H7 (cell line): Measurements from ENCODE around the gene WRNIP1. TPM values are rescaled to one million over a fixed set of nuclear protein-coding genes. Genes with fewer than 3 reads are reported as not detected.

Source experiments
- DNase-seq: peaks from one replicate; pipeline ENCODE4 v3.0.0; 2012
- H3K27me3 ChIP-seq: 2 replicates; pipeline ENCODE4 v1.6.0; 2011; ENCODE audit warnings: mild to moderate bottlenecking, low read length; ENCODE audit not compliant: control insufficient read depth, insufficient read depth
- H3K36me3 ChIP-seq: replicated peaks from 2 replicates; pipeline ENCODE4 v1.5.1; 2011; ENCODE audit warnings: low read length; ENCODE audit not compliant: control insufficient read depth, insufficient read depth
- H3K4me3 ChIP-seq: 2 replicates; pipeline ENCODE4 v1.5.1; 2011; ENCODE audit warnings: low read depth, mild to moderate bottlenecking, control low read depth, low read length, moderate library complexity; ENCODE audit not compliant: insufficient read depth
- total RNA-seq: library from RNA; depleted of rRNA; stranded (reverse); fragments of >200 nt; shearing (Covaris generic); gene quantifications from 2 replicates; pipeline ENCODE4 v1.2.3, GENCODE V29; 2014

The WRNIP1 gene
- total RNA-seq, 1 experiment from 2014 or later = 50.5 TPM

DNA sequence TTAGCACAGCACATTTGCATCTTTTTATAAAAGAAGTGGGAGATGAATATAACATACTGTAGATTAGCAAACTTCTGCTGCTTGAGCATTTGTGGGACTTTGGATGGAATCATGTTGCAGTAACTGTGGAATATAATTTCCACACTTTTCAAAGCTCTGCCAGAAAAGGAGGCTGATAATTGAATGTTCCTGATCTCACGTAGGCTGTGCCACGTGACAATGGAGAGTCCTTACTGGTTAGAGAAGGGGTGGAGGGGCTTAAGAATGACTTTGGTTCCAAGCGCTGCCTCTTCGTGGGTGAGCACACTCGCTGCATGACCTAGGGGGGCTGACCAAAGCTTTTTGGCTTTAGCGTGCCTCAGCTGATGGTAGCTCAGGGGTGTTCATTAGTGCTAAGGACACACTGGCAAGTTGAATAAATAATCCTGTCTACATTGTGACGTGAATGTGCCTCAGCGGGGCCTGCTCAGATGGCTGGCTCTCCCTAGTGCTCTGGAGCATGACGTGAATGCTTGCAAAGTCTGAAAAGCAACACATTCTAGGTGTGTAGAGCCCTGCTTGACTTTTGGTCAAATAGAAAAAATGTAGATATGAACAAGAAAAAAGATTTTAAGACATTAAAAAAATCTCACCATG lies 15.0 kb downstream of the WRNIP1 start:
- Histone ChIP-seq H3K27me3 (no peaks in the 10 kb centered on the region), H3K36me3 (peaks cover 12% of the 10 kb centered on the region), H3K4me3 (no peak overlapping the region)
- no peak for DNase-seq

DNA sequence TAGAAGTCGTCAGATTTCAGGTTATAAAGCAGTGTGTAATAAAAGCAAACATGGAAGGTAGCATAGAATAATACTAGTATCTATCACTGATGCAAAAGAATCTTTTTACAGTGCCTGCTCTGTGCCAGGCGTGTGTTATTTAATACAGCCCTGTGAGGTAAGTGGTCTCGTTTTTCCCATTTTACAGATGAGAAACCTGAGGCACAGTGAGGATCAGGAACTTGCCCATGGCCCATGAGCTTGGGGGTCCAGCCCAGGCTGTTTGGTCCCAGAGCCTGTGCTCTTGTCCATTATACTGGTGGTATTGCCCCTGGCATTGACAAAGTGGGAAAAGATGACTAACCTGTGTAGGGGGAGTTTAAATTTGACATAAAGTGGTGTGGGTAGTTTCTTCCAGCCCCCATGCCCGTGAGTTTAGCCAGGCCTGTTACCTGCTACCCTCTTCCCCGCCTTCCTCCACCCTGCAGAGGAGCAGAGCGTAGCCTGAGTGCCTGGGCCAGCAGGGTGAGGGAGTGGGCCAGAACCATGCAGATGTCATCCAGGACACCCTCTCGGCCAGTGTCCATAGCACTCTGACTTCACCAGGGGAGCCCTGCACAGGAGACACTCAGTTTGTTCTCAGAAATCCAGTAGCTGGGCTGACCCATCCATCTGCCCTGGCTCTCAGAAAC lies 16.6 kb downstream of the WRNIP1 start:
- H3K27me3 ChIP-seq = no peaks in the 10 kb centered on the region
- no peak for DNase-seq
- H3K36me3 ChIP-seq = peaks cover 11% of the 10 kb centered on the region
- no peak overlapping the region for H3K4me3 ChIP-seq

DNA sequence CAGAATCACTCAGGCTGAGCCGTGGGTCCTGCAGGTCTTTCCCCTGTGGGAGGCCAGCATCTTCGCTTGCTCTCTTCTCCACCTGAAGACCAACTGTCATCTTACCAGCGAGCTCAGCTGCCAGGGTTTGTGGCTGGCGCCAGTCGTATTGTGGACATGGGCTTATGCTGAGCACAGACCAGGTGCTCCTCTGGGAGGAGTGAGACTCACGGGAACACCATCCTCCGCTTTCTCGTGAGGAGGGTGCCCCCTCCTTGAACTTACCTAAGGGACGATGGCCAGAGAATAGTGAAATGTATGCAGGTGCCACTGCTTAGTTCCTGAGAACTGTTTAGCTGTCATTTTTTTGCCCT lies 17.1 kb downstream of the WRNIP1 start:
- Histone ChIP-seq H3K27me3 (no peaks in the 10 kb centered on the region), H3K4me3 (no peak overlapping the region), H3K36me3 (peaks cover 11% of the 10 kb centered on the region)
- no peak for DNase-seq

DNA sequence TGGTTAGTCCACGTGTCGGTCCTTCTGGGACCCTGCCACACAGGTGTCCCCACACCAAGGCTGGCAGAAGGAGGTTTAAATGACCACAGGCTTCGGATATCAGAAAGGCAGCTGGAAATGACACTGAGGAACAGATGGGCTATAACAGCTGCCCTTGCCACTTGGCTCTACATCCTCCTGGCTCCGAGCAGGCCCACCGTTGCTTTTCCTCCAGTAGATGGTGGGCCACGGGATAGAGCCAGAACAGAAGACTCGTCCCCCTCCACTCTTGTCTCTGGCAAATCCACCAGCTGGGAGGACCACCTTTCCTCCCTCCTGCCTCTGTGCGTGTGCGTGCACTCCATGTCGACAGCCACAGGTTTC lies 17.6 kb downstream of the WRNIP1 start:
- H3K27me3 ChIP-seq = no peaks in the 10 kb centered on the region
- DNase-seq = no peak
- no peak overlapping the region for H3K4me3 ChIP-seq
- peaks cover 11% of the 10 kb centered on the region for H3K36me3 ChIP-seq

DNA sequence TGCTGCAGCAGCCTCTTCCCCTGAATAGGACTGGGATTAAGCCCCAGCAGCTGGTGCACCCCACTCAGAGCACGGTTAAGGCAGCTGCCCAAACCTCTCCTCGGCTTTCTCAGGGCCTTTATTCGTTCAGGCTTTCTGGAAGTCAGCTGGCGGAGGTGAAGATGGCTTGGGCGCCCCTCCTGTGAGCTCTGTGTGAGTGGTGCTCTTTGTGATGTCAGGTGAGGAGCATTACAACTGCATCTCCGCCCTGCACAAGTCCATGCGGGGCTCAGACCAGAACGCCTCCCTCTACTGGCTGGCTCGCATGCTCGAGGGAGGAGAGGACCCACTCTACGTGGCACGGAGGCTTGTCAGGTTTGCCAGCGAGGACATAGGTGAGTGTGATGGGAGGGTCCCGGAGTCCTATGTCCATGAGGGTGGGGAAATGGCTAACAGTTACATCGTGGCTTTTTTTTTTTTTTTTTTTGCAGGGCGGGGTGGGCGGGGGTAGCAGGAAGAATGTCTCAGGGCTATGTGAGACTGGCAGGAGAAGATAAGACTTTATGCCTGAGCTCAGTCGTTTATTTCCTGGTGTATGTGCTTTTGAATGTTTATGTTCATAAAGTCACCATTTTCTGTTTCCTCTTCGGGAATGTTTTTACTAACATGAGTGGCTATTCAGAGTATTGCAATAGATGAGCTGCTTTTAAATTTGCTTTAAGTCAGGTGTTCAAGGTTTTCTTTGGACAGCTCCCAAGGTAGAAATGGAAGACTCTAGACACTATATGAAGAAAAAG lies 18.2 kb downstream of the WRNIP1 start:
- DNase-seq = peak; percentile 71
- Histone ChIP-seq H3K36me3 (peaks cover 11% of the 10 kb centered on the region), H3K4me3 (no peak overlapping the region), H3K27me3 (no peaks in the 10 kb centered on the region)

DNA sequence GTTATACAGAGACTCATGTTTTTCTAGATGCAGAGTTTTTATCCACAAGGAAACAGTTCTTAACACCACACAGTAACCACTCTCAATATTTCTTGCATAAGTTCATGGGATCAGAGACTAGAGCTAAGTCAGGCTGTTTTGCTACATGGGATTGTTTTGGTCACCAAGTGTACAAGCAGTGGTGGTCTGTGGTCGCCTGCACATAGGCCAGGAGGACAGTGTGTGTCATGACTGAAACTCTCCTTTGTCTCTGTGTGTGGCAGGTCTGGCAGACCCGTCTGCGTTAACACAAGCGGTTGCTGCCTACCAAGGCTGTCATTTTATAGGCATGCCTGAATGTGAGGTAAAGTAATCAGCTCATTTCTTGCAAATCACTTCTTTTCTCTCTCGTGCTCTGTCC lies 18.9 kb downstream of the WRNIP1 start:
- DNase-seq = no peak
- no peaks in the 10 kb centered on the region for H3K27me3 ChIP-seq
- H3K36me3 ChIP-seq = peaks cover 9% of the 10 kb centered on the region
- no peak overlapping the region for H3K4me3 ChIP-seq

DNA sequence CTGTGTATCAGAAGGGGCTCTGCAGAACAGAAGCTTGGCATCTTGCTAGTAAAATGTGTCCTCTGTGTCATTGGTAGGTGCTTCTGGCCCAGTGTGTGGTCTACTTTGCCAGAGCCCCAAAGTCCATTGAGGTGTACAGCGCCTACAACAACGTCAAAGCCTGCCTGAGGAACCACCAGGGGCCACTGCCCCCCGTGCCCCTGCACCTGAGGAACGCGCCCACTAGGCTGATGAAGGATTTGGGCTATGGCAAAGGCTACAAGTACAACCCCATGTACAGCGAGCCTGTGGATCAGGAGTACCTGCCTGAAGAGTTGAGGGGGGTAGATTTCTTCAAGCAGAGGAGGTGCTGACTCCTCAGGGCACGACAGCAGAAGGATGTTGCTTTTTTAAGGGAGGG lies 19.7 kb downstream of the WRNIP1 start:
- H3K36me3 ChIP-seq = peaks cover 6% of the 10 kb centered on the region
- no peak overlapping the region for H3K4me3 ChIP-seq
- DNase-seq = no peak
- H3K27me3 ChIP-seq = no peaks in the 10 kb centered on the region

DNA sequence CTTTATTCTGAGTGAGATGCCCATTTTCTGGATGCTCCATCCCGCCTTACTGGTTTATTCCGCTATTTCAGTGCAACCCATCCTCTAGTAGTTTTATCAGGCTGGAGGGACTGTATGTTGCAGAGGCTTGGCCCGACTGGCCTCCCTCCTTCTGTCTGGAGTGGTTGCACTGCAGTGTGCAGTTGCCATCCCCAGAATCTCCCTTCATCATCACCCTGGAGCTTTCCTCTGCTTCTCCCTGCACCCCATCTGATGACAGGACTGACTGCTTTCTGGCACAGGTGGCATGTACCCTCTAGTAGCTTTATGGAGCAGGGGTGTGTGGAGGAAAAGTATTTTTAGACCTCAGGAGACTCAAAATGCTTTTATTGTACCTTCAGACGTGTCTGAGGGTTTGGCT lies 21.1 kb downstream of the WRNIP1 start:
- no peaks in the 10 kb centered on the region for H3K27me3 ChIP-seq
- H3K4me3 ChIP-seq = no peak overlapping the region
- no peak for DNase-seq
- H3K36me3 ChIP-seq = peaks cover 4% of the 10 kb centered on the region

DNA sequence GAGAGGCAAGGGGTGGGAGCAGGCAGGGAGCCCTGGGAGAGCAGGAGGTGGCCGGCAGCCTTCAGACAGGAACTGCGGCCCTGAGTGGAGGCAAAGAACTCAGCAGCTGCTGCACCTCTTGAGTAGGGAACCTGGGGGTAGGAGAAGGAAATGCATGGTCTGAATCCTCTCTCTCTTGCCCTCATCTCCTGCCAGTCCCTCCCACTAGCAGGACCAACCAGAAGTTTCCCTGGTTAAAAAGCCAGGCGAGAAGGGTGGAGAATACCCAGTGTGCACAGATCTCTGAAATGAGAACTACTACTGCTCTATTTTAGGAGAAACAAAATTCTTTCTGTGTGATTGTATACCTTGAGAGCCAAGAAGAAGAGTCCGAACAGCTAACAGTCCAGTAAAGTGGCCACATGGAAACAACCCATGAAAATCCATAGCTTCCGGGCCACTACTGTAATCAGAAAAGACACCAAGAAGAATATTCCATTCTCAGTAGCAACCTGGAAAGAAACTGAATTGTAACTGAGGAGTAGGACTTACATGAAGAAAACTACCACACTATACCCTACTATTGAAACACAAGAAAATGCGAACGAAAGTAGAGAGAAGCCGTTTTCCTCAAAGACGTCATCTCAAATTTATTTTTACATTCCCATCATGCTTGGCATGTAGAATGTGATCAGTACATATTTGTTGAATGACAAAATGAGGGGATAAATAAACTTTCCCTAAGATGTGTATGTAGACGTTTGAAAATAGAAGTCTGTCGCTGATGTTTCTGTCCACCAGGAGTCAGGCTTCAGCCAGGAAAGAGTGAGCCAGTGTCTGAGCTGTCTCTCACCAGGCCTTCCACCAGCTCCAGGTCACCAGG lies 25.6 kb downstream of the WRNIP1 start:
- no peaks in the 10 kb centered on the region for H3K36me3 ChIP-seq
- peak; percentile 87 for DNase-seq
- no peaks in the 10 kb centered on the region for H3K27me3 ChIP-seq
- no peak overlapping the region for H3K4me3 ChIP-seq

DNA sequence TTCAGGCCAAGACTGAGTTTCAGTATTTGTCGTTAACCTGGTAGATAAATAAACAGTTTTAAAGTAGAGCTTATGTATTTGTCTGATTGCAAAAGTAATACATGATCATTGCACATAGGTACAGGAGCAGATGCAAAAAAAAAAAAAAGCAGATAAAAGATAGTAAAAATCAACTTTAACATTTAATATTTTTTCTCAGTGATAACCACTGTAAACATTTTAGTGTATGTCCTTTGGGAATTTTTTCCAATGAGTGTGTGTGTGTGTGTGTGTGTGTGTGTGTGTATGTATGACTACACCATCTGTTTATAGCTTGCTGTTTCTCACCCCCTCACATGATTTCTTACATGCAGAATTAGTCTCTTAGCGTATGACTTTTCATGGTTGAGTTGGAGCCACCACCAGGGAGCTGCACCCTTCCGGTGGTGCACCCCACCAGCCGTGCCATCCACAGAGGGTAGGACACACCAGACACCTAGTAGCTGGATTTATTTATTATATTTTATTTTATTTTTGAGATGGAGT lies 26.3 kb downstream of the WRNIP1 start:
- Histone ChIP-seq H3K4me3 (no peak overlapping the region), H3K36me3 (no peaks in the 10 kb centered on the region), H3K27me3 (no peaks in the 10 kb centered on the region)
- no peak for DNase-seq

DNA sequence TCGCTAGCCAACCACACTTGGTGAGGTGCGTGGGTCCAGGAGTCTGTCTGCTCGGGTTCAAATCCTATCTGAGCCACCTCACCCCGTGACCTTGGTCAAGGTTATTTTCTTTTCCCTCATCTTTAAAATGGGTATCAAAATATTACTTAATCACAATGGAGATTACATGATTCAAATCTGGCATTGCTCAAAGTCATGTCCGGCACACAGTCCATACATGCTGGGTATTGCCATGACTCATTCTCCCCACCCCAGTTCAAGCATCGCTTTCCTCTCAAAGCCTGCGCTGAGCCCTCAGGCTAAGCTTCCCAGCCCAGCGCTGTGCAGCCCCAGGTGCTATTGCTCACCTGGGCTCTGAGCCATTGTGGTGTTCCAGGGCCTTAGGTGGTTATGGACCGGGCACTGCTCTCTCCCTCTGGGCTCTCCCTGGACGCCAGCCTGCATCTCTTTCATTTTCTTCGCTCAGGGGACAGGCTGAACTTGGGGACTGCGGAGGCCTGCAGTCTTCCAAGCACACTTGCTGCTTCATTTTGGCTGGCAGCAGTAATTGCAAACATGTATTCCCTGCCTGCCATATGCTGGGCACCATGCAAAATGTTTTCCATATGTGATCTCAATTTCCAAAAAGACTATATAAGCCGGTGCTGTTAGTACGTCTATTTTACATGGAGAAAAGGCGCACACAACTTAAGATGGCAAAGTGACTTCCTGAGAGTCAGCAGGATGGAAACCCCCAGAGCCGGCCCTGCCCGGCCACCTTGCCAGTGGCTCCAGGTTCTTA lies 27.3 kb downstream of the WRNIP1 start:
- no peak for DNase-seq
- Histone ChIP-seq H3K4me3 (no peak overlapping the region), H3K36me3 (no peaks in the 10 kb centered on the region), H3K27me3 (no peaks in the 10 kb centered on the region)

DNA sequence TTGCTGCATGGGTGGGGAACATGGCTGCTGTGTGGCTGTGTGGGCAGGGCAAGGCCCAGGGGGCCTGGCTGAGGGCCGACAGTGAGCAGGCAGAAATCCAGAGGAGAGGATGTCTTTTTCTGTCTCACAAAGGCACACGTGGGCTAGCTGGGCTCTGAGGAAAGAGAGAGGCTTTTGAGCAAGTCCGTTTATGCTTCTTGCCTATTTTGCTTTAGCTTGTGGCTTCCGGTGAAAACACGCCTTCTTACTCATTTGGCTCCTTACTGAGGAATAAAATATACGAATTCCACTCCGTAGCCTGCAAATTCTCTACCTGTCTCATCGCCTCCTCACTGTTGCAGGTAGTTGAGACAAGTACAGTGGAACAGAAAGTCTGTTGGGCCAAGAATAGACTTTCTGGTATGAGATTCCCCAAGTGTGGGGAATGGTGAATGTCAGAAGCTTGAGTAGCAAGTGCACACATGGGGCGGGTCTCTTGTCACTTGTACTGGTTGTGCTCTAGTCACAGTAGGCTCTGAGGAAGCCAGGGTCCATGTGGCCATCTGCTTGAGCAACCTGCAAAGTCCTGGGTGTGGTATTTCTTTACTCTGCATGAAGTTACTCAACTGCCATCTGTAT lies 28.4 kb downstream of the WRNIP1 start:
- H3K36me3 ChIP-seq = no peaks in the 10 kb centered on the region
- H3K4me3 ChIP-seq = no peak overlapping the region
- no peak for DNase-seq
- H3K27me3 ChIP-seq = no peaks in the 10 kb centered on the region

DNA sequence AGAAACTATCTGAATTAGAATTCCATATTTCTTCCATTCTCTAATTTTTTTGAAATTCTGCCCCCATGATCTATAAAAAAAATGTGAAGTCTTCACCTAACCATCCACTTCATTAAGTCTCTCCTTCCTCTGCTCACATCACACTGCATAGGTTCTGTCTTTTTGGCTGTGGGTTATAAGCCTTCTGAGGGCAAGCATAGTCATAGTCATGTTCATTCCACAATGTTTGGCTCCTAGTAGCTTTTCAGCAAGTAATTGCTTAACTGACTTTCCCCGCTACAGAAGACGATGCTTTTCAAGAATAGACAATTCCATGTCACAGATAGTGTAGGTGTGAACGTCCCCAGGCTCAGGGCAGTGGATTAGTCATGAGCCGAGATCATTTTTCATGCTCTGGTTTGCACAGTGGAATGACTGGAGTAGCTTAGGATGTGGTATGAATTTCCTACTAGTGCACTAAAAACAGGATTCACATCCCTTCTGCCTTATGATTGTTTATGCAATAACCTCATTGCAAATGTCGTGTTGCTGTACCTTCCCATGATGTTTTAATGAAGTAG lies 29.1 kb downstream of the WRNIP1 start:
- DNase-seq = no peak
- Histone ChIP-seq H3K4me3 (no peak overlapping the region), H3K36me3 (no peaks in the 10 kb centered on the region)

More for the DNA sequence above, 29.1 kb downstream of the WRNIP1 start:
- H3K27me3 ChIP-seq = no peaks in the 10 kb centered on the region
